NCI-H2029 treated with DMSO at 0.1 percent for 48 hours (cell line): Measurements from ENCODE around the gene ARHGAP33.

Source experiments
- DNase-seq: peaks from one replicate; lab custom pipeline; 2025; lab: John Stamatoyannopoulos, UW

The ARHGAP33 gene

GRCh38 chr19:35739275-35740107 lies 35.9 kb upstream of the ARHGAP33 start:
- DNase-seq, result no peak

- DNase-seq, result no peak
These were observed 35.3 kb upstream of the ARHGAP33 start for GRCh38 chr19:35740108-35740422.

GRCh38 chr19:35740423-35741202 lies 34.8 kb upstream of the ARHGAP33 start:
- DNase-seq, result peak; percentile 95

- no peak for DNase-seq
These were observed 34.2 kb upstream of the ARHGAP33 start for GRCh38 chr19:35741203-35741515.

GRCh38 chr19:35742121-35742724 lies 33.1 kb upstream of the ARHGAP33 start, which contains the start of gene IGFLR1:
IGFLR1 (minus strand) TSS chr19:35742452; CDS start chr19:35741180, 1,272 bp downstream.
- no peak for DNase-seq

GRCh38 chr19:35743640-35744429 lies 31.5 kb upstream of the ARHGAP33 start:
- no peak for DNase-seq

- peak; percentile 90 for DNase-seq
These were observed 30.7 kb upstream of the ARHGAP33 start for GRCh38 chr19:35744430-35745327.

GRCh38 chr19:35745328-35746086 lies 29.9 kb upstream of the ARHGAP33 start, which contains the start of the genes PSENEN and U2AF1L4:
PSENEN (plus strand) TSS chr19:35745651; CDS start chr19:35745931, 280 bp downstream.
U2AF1L4 (minus strand) TSS chr19:35745418; CDS start chr19:35745391, 27 bp downstream.
- DNase-seq, result peak; percentile 89

- no peak for DNase-seq
These were observed 29.3 kb upstream of the ARHGAP33 start for GRCh38 chr19:35746087-35746462.

- DNase-seq, result no peak
These were observed 28.8 kb upstream of the ARHGAP33 start for GRCh38 chr19:35746531-35746930.

GRCh38 chr19:35748106-35749020 lies 27.0 kb upstream of the ARHGAP33 start, which contains the start of gene LIN37:
LIN37 (plus strand) TSS chr19:35748576; CDS start chr19:35748725, 149 bp downstream.
- peak; percentile 96 for DNase-seq

GRCh38 chr19:35750167-35750566 lies 25.2 kb upstream of the ARHGAP33 start:
- DNase-seq, result no peak

- DNase-seq, result no peak
These were observed 23.3 kb upstream of the ARHGAP33 start for GRCh38 chr19:35751839-35752745.

- no peak for DNase-seq
These were observed 22.5 kb upstream of the ARHGAP33 start for GRCh38 chr19:35752746-35753350.

GRCh38 chr19:35753634-35754369 lies 21.6 kb upstream of the ARHGAP33 start:
- no peak for DNase-seq

- no peak for DNase-seq
These were observed 20.8 kb upstream of the ARHGAP33 start for GRCh38 chr19:35754370-35755130.
